WTC11 (cell line): Measurements from ENCODE around the gene TMEM72. TPM values are rescaled to one million over a fixed set of nuclear protein-coding genes. Genes with fewer than 3 reads are reported as not detected.

Source experiments
- ATAC-seq: fragments of 200-7000 bp; cut with Tn5 transposase; 2 replicates; pipeline ENCODE4 v1.10.0; 2021; ENCODE audit warnings: mild to moderate bottlenecking, moderate library complexity
- CTCF ChIA-PET: fragments of 300-600 bp; sonication (Branson Sonifier 250); formaldehyde crosslinking; loops from one replicate; lab custom pipeline; 2021; ENCODE audit warnings: antibody characterized with exemption; lab: Charles Lee
- POLR2A ChIA-PET: fragments of 350-600 bp; sonication (Branson Sonifier 250); formaldehyde crosslinking; loops from one replicate; lab custom pipeline; 2021; ENCODE audit warnings: antibody characterized with exemption; lab: Charles Lee
- DNase-seq: peaks from one replicate; pipeline ENCODE4 v3.0.0; 2021; ENCODE audit warnings: low spot score
- H3K27ac Mint-ChIP-seq: 2 replicates; pipeline ENCODE4 v1.8.0; 2021; ENCODE audit warnings: mixed read lengths
- H3K27me3 Mint-ChIP-seq: 2 replicates; pipeline ENCODE4 v1.8.0; 2021; ENCODE audit warnings: low read depth, mild to moderate bottlenecking, moderate library complexity, mixed read lengths
- H3K36me3 Mint-ChIP-seq: 2 replicates; pipeline ENCODE4 v1.8.0; 2021; ENCODE audit warnings: mixed read lengths
- H3K4me1 Mint-ChIP-seq: 2 replicates; pipeline ENCODE4 v1.8.0; 2022; ENCODE audit warnings: mixed read lengths
- H3K4me3 Mint-ChIP-seq: 2 replicates; pipeline ENCODE4 v1.8.0; 2021; ENCODE audit warnings: mild to moderate bottlenecking, moderate library complexity, mixed read lengths
- H3K9me3 Mint-ChIP-seq: 2 replicates; pipeline ENCODE4 v1.8.0; 2021; ENCODE audit warnings: mixed read lengths
- ATF6 ChIP-seq: sonication (generic); formaldehyde crosslinking; IDR thresholded peaks from 2 replicates; pipeline ENCODE4 v1.8.1; 2023; ENCODE audit warnings: mild to moderate bottlenecking, missing genetic modification reagents
- JAZF1 ChIP-seq: fragments of 250-450 bp; sonication (Bioruptor Pico); IDR thresholded peaks from 2 replicates; pipeline ENCODE4 v1.9.0; 2021; ENCODE audit warnings: moderate library complexity, mild to moderate bottlenecking, inconsistent platforms
- MXD4 ChIP-seq: fragments of 250-450 bp; sonication (Bioruptor Pico); IDR thresholded peaks from 2 replicates; pipeline ENCODE4 v1.8.0; 2021; ENCODE audit warnings: mild to moderate bottlenecking, moderate library complexity, borderline replicate concordance
- MYBL2 ChIP-seq: sonication (generic); formaldehyde crosslinking; IDR thresholded peaks from 2 replicates; pipeline ENCODE4 v1.8.1; 2023; ENCODE audit warnings: mild to moderate bottlenecking, moderate library complexity, missing genetic modification reagents
- NFATC4 ChIP-seq: fragments of 250-450 bp; sonication (Bioruptor Pico); IDR thresholded peaks from 2 replicates; pipeline ENCODE4 v1.9.0; 2021; ENCODE audit warnings: mild to moderate bottlenecking
- ZNF138 ChIP-seq: sonication (generic); formaldehyde crosslinking; conservative IDR thresholded peaks from 2 replicates; pipeline ENCODE4 v1.8.1; 2022; ENCODE audit warnings: mild to moderate bottlenecking, moderate library complexity, missing genetic modification reagents
- ZNF219 ChIP-seq: sonication (generic); formaldehyde crosslinking; IDR thresholded peaks from 2 replicates; pipeline ENCODE4 v1.8.0; 2023; ENCODE audit warnings: missing genetic modification reagents, mild to moderate bottlenecking, borderline replicate concordance
- ZNF532 ChIP-seq: fragments of 250-450 bp; sonication (Bioruptor Pico); IDR thresholded peaks from 2 replicates; pipeline ENCODE4 v1.9.0; 2021; ENCODE audit warnings: mild to moderate bottlenecking, borderline replicate concordance
- total RNA-seq: library from RNA; stranded (reverse); gene quantifications from 3 replicates; pipeline ENCODE4 v1.2.3, GENCODE V29; 2021
- TF ChIP-seq, protein P1 (sequence below): sonication (generic); formaldehyde crosslinking; IDR thresholded peaks from 2 replicates; pipeline ENCODE4 v1.8.1; 2022; ENCODE audit warnings: low read depth, mild to moderate bottlenecking, moderate library complexity, missing genetic modification reagents, borderline replicate concordance
- TF ChIP-seq, protein P2 (sequence below): fragments of 250-450 bp; sonication (Bioruptor Pico); IDR thresholded peaks from 2 replicates; pipeline ENCODE4 v1.8.0; 2021; ENCODE audit warnings: mild to moderate bottlenecking
- TF ChIP-seq, protein P3 (sequence below): sonication (generic); formaldehyde crosslinking; conservative IDR thresholded peaks from 2 replicates; pipeline ENCODE4 v1.8.1; 2022; ENCODE audit warnings: mild to moderate bottlenecking, missing genetic modification reagents
- TF ChIP-seq, protein P4 (sequence below): sonication (generic); formaldehyde crosslinking; conservative IDR thresholded peaks from 2 replicates; pipeline ENCODE4 v1.8.1; 2023; ENCODE audit warnings: mild to moderate bottlenecking, low read depth, missing genetic modification reagents, moderate library complexity

Gene TMEM72
- total RNA-seq, 1 experiment from 2014 or later = not detected

- TF ChIP-seq ATF6 (CRISPR knock-in tag) (no peak), JAZF1 (CRISPR knock-in tag) (no peak), MXD4 (CRISPR knock-in tag) (no peak), ZNF219 (CRISPR knock-in tag) (no peak), ZNF138 (no peak)
- TF ChIP-seq, protein P1, sequence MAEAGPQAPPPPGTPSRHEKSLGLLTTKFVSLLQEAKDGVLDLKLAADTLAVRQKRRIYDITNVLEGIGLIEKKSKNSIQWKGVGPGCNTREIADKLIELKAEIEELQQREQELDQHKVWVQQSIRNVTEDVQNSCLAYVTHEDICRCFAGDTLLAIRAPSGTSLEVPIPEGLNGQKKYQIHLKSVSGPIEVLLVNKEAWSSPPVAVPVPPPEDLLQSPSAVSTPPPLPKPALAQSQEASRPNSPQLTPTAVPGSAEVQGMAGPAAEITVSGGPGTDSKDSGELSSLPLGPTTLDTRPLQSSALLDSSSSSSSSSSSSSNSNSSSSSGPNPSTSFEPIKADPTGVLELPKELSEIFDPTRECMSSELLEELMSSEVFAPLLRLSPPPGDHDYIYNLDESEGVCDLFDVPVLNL (CRISPR knock-in tag) = no peak
Measured at GRCh38 chr10:44897049-44897448, 14.1 kb upstream of the TMEM72 start (continued).

- no peak for TF ChIP-seq NFATC4
- TF ChIP-seq, protein P2, sequence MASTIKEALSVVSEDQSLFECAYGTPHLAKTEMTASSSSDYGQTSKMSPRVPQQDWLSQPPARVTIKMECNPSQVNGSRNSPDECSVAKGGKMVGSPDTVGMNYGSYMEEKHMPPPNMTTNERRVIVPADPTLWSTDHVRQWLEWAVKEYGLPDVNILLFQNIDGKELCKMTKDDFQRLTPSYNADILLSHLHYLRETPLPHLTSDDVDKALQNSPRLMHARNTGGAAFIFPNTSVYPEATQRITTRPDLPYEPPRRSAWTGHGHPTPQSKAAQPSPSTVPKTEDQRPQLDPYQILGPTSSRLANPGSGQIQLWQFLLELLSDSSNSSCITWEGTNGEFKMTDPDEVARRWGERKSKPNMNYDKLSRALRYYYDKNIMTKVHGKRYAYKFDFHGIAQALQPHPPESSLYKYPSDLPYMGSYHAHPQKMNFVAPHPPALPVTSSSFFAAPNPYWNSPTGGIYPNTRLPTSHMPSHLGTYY = no peak
- TF ChIP-seq ZNF532 (CRISPR knock-in tag) = no peak
- no peak for TF ChIP-seq MYBL2
- TF ChIP-seq, protein P3, sequence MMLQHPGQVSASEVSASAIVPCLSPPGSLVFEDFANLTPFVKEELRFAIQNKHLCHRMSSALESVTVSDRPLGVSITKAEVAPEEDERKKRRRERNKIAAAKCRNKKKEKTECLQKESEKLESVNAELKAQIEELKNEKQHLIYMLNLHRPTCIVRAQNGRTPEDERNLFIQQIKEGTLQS (CRISPR knock-in tag) = no peak
- TF ChIP-seq, protein P4, sequence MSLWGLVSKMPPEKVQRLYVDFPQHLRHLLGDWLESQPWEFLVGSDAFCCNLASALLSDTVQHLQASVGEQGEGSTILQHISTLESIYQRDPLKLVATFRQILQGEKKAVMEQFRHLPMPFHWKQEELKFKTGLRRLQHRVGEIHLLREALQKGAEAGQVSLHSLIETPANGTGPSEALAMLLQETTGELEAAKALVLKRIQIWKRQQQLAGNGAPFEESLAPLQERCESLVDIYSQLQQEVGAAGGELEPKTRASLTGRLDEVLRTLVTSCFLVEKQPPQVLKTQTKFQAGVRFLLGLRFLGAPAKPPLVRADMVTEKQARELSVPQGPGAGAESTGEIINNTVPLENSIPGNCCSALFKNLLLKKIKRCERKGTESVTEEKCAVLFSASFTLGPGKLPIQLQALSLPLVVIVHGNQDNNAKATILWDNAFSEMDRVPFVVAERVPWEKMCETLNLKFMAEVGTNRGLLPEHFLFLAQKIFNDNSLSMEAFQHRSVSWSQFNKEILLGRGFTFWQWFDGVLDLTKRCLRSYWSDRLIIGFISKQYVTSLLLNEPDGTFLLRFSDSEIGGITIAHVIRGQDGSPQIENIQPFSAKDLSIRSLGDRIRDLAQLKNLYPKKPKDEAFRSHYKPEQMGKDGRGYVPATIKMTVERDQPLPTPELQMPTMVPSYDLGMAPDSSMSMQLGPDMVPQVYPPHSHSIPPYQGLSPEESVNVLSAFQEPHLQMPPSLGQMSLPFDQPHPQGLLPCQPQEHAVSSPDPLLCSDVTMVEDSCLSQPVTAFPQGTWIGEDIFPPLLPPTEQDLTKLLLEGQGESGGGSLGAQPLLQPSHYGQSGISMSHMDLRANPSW = no peak
- Mint-ChIP-seq H3K4me1 (peaks cover 20% of the 10 kb centered on the region), H3K36me3 (peaks cover 3% of the 10 kb centered on the region; the same call in 1 of the 2 replicates), H3K9me3 (peaks cover 10% of the 10 kb centered on the region), H3K27me3 (no peaks in the 10 kb centered on the region), H3K4me3 (no peak overlapping the region), H3K27ac (no peak overlapping the region)
- DNase-seq = no peak
- peak; percentile 25; the same call in 1 of the 2 replicates for ATAC-seq
- POLR2A ChIA-PET = no interaction called here
- CTCF ChIA-PET = interaction anchor here (0.7 to 1.8 kb wide), 5 partner anchors 10 to 91 kb away, joined by 3 to 5 read pairs (median 3); no protein-coding TSS in a partner anchor
Measured at GRCh38 chr10:44898665-44899064, 12.5 kb upstream of the TMEM72 start.
